ENCODE data around the gene SYNE1. TPM values are rescaled to one million over a fixed set of nuclear protein-coding genes. Genes with fewer than 3 reads are reported as not detected.

The SYNE1 gene
- total and polyA plus RNA-seq, 4 donors: 10.2 to 105 (median 24.5) TPM

DNA sequence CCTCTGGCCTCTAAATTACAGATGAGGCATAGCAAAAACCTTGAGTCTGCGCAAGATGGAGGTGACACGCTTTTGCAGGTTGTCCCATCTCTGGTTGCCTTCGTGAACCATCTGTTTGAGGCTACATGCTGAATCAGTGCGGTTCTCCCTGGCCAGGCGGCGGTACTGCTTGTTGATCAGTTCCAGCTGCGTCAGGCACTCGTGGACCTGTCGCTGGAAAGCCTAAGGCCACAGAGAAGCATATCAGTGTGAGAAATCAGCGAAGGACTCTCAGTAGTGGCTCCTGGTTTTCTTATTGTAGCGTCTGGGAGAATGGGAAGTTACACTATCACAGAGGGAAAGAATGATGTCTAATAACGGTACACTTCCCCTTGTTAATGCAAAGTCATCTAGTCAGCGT is 485.2 kb downstream of the SYNE1 start:
- Histone ChIP-seq H3K9ac (ENCODE audit: low read depth in 1 of 2, low read length in 2 of 2) (no peak overlapping the region), H3K9me3 (ENCODE audit: control insufficient read depth in 4 of 4, low read length in 3 of 4) (no peaks in the 10 kb centered on the region), H3K27me3 (ENCODE audit: control insufficient read depth in 4 of 4, insufficient read depth in 4 of 4, low read length in 3 of 4) (no peaks in the 10 kb centered on the region), H3K27ac (ENCODE audit: low read depth in 1 of 2, low read length in 2 of 2) (no peak overlapping the region), H3K4me3 (ENCODE audit: low read depth in 1 of 3, low read length in 3 of 3) (no peak overlapping the region), H3K36me3 (ENCODE audit: control insufficient read depth in 4 of 4, insufficient read depth in 3 of 4, low read depth in 1 of 4, low read length in 3 of 4) (peaks cover 13 to 82% (median 69%) of the 10 kb centered on the region in 4 donors), H3K4me1 (ENCODE audit: control insufficient read depth in 4 of 4, insufficient read depth in 4 of 4, low read length in 3 of 4) (no peaks in the 10 kb centered on the region)
- no peak for TF ChIP-seq ATF3 (IDR thresholded peaks at IDR 0.05)
- no peak for TF ChIP-seq ZBTB33 (IDR thresholded peaks at IDR 0.05)
- no peak for TF ChIP-seq FOXA1 (IDR thresholded peaks at IDR 0.05)
- TF ChIP-seq NR2F2 (IDR thresholded peaks at IDR 0.05): no peak
- TF ChIP-seq HNF4A (conservative IDR thresholded peaks at IDR 0.05): no peak
- no peak for DNase-seq (ENCODE audit: low spot score)
- 90% methylated on average over 13 of the region's 13 CpGs for WGBS

GRCh38 chr6:152150196-152150595 is 487.0 kb downstream of the SYNE1 start:
- no peak for DNase-seq (ENCODE audit: low spot score)
- TF ChIP-seq EGR1 (IDR thresholded peaks at IDR 0.05; ENCODE audit: low read depth in 2 of 2) (no peak), REST (IDR thresholded peaks at IDR 0.05) (no peak), RXRA (IDR thresholded peaks at IDR 0.05) (no peak), FOXA1 (IDR thresholded peaks at IDR 0.05) (no peak), ZBTB33 (IDR thresholded peaks at IDR 0.05) (no peak), HNF4G (IDR thresholded peaks at IDR 0.05) (no peak), RAD21 (IDR thresholded peaks at IDR 0.05) (no peak), TAF1 (conservative IDR thresholded peaks at IDR 0.05) (no peak), NR2F2 (IDR thresholded peaks at IDR 0.05) (no peak), GABPA (IDR thresholded peaks at IDR 0.05 in 1 of 2, conservative IDR thresholded peaks at IDR 0.05 in 1 of 2) (no peak)
- Histone ChIP-seq H3K27me3 (ENCODE audit: control insufficient read depth in 4 of 4, insufficient read depth in 4 of 4, low read length in 3 of 4) (no peaks in the 10 kb centered on the region), H3K36me3 (ENCODE audit: control insufficient read depth in 4 of 4, insufficient read depth in 3 of 4, low read depth in 1 of 4, low read length in 3 of 4) (peaks cover 13 to 87% (median 65%) of the 10 kb centered on the region in 4 donors), H3K9me3 (ENCODE audit: control insufficient read depth in 4 of 4, low read length in 3 of 4) (no peaks in the 10 kb centered on the region), H3K9ac (ENCODE audit: low read depth in 1 of 2, low read length in 2 of 2) (no peak overlapping the region), H3K4me3 (ENCODE audit: low read depth in 1 of 3, low read length in 3 of 3) (no peak overlapping the region), H3K4me1 (ENCODE audit: control insufficient read depth in 4 of 4, insufficient read depth in 4 of 4, low read length in 3 of 4) (no peaks in the 10 kb centered on the region), H3K27ac (ENCODE audit: low read depth in 1 of 2, low read length in 2 of 2) (no peak overlapping the region)
- 94% methylated on average over 3 of the region's 3 CpGs for WGBS
